WERI-Rb-1 (cell line): ENCODE results near the gene ANGEL2.

Source experiments
- DNase-seq: peaks from one replicate; pipeline ENCODE4 v3.0.0-alpha.2; 2020
- H3K27ac ChIP-seq: fragments of 250-450 bp; sonication (Bioruptor Pico); 2 replicates; pipeline ENCODE4 v1.5.1; 2020; ENCODE audit warnings: mild to moderate bottlenecking, moderate library complexity
- H3K27me3 ChIP-seq: fragments of 250-450 bp; sonication (Bioruptor Pico); 2 replicates; pipeline ENCODE4 v1.5.1; 2021; ENCODE audit warnings: mild to moderate bottlenecking, low read depth, moderate library complexity; ENCODE audit not compliant: insufficient read depth, severe bottlenecking
- H3K36me3 ChIP-seq: fragments of 250-450 bp; sonication (Bioruptor Pico); 2 replicates; pipeline ENCODE4 v1.5.1; 2020; ENCODE audit warnings: mild to moderate bottlenecking, moderate library complexity
- H3K4me3 ChIP-seq: 2 replicates; pipeline ENCODE4 v1.5.1; 2011; ENCODE audit warnings: low read depth, mild to moderate bottlenecking, control low read depth, low read length
- H3K9me3 ChIP-seq: fragments of 250-450 bp; sonication (Bioruptor Pico); 2 replicates; pipeline ENCODE4 v1.5.1; 2021; ENCODE audit warnings: mild to moderate bottlenecking, moderate library complexity; ENCODE audit not compliant: severe bottlenecking
- TF ChIP-seq, protein P1 (sequence below): IDR thresholded peaks from 2 replicates; pipeline ENCODE4 v1.5.1; 2011; ENCODE audit warnings: low read depth, mild to moderate bottlenecking, control low read depth, inconsistent platforms, low read length

The ANGEL2 gene

DNA sequence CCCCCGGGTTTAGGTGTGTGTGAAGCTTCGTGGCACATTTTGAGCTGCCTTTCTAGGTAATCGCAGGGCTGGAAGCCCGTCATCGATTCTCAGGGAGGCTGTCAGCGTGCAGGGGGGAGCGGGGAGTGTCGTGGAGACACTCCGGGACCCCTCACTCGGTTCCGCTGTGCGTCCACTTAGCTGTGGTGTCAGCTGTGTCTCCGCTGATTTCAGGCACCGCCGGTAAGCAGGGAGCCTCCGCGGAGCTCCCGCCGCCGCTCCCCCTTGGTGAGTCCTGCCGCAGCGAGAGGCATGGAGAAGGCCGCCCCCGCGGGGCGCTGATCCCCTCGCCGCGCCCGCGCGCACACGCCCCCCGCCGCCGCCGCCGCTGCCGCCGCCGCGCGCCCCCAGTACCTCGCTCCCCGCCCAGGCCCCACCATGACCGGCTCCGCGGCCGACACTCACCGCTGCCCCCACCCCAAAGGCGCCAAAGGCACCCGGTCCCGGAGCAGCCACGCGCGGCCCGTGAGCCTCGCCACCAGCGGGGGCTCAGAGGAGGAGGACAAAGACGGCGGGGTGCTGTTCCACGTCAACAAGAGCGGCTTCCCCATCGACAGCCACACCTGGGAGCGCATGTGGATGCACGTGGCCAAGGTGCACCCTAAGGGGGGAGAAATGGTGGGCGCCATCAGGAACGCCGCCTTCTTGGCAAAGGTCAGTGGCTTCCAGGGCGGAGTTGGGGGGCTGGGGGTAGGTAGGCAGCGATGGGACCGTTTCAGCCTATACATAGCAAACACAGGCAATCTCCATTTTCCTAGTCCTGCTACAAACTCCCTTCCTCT lies 64.3 kb downstream of the ANGEL2 start:
- H3K27ac ChIP-seq: no peak overlapping the region
- H3K27me3 ChIP-seq: no peaks in the 10 kb centered on the region
- peak; percentile 31 for DNase-seq
- H3K36me3 ChIP-seq: peaks cover 24% of the 10 kb centered on the region
- TF ChIP-seq, protein P1, sequence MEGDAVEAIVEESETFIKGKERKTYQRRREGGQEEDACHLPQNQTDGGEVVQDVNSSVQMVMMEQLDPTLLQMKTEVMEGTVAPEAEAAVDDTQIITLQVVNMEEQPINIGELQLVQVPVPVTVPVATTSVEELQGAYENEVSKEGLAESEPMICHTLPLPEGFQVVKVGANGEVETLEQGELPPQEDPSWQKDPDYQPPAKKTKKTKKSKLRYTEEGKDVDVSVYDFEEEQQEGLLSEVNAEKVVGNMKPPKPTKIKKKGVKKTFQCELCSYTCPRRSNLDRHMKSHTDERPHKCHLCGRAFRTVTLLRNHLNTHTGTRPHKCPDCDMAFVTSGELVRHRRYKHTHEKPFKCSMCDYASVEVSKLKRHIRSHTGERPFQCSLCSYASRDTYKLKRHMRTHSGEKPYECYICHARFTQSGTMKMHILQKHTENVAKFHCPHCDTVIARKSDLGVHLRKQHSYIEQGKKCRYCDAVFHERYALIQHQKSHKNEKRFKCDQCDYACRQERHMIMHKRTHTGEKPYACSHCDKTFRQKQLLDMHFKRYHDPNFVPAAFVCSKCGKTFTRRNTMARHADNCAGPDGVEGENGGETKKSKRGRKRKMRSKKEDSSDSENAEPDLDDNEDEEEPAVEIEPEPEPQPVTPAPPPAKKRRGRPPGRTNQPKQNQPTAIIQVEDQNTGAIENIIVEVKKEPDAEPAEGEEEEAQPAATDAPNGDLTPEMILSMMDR: no peak
- H3K4me3 ChIP-seq: peak overlapping the region; percentile 87
- no peaks in the 10 kb centered on the region for H3K9me3 ChIP-seq

DNA sequence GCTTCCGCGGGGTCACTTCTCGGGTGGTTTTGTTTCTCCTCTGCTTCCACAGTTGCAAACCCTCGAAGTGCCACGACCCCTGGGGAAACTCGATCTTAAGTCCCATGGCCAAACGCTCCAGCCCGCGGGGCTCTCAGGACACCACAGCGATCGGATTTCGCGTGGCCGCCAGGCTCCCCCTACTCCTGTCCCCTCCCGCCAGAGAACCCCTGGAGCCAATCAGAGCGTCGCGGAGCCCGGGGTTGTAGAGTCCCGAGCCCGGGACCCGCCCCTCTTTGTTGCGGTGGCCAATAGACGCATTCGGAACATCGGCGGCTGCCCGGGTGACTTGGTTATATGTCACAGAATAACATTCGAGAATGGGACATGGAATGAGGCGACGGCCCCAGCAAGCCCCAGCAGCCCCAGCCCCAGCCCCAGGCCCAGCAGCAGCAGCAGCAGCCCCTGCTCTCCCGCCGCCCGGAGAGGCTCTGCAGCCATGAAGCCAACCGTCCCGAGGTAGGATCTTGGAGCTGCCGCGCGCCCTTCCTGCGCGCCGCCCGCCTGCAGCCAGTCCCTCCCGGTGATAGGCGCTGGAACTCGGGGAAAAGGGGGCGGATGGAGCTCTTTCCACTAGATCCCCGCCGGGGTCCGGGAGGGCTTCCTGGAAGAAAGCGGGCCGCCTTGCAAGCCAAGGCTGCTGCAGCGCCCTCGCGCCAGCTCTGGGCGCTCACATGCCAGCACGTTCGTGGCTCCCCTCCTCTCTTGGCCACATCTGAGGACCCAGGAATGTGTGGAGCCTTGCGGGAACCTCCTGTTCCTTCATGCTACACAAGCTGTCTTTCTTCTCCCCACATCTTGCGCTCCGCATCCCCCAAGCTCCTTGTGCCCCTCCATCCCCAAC lies 65.2 kb downstream of the ANGEL2 start, which contains the start of gene VASH2:
Gene VASH2 (plus strand): TSS at position 299 of the 883 bp plus-strand sequence. CDS start 1,002 bp downstream, outside the sequence.
- Histone ChIP-seq H3K36me3 (peaks cover 17% of the 10 kb centered on the region), H3K4me3 (peak within 1 kb of the TSS; percentile 87), H3K27ac (peak within 1 kb of the TSS; percentile 61), H3K9me3 (no peaks in the 10 kb centered on the region), H3K27me3 (no peaks in the 10 kb centered on the region)
- TF ChIP-seq, protein P1: peak; percentile 28; the same call in 1 of the 2 replicates
- peak; percentile 96 for DNase-seq

DNA sequence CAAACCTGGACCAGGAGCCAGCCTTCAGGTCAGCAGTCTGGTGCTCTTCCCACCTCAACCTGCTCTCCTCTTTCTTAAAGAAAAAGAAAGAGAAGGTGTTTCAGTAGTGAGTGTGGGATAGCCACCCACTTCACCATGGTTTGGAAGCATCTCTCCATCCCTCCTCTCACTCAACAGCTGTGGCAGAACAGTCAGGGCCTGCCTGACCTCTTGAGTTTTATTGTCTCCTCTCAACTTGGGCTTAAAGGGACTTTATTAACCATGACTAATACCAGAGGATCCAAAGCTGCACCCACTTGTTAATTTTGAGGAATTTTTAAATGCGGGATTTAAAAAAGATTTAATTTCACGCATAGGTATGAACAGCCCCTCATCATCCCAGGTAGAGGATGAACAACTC lies 65.9 kb downstream of the ANGEL2 start:
- DNase-seq: no peak

DNA sequence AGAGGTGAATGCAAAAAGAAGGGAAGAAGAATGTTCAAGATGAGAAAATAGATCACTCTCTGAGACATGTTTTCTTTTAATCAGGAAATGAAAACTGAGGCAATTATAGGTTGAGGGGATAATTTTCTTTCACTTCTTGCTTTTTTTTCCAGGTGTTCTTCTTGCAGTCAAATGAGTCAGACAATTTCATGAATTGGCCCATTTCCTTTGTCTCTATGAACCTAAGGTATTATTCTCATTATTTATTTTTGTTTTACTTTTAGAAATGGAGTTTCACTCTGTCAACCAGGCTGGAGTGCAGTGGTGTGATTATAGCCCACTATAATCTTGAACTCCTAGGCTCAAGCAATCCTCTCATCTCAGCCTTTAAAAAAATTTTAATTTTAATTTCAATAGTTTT lies 68.8 kb downstream of the ANGEL2 start:
- TF ChIP-seq, protein P1: no peak
- Histone ChIP-seq H3K9me3 (peaks cover 3% of the 10 kb centered on the region), H3K36me3 (no peaks in the 10 kb centered on the region), H3K27ac (no peak overlapping the region), H3K27me3 (no peaks in the 10 kb centered on the region), H3K4me3 (no peak overlapping the region)
- DNase-seq: no peak

More for the DNA sequence above, 65.9 kb downstream of the ANGEL2 start:
- Histone ChIP-seq H3K9me3 (no peaks in the 10 kb centered on the region), H3K27ac (peak overlapping the region; percentile 34), H3K36me3 (peaks cover 17% of the 10 kb centered on the region), H3K4me3 (peak overlapping the region; percentile 87), H3K27me3 (no peaks in the 10 kb centered on the region)
- TF ChIP-seq, protein P1: no peak

DNA sequence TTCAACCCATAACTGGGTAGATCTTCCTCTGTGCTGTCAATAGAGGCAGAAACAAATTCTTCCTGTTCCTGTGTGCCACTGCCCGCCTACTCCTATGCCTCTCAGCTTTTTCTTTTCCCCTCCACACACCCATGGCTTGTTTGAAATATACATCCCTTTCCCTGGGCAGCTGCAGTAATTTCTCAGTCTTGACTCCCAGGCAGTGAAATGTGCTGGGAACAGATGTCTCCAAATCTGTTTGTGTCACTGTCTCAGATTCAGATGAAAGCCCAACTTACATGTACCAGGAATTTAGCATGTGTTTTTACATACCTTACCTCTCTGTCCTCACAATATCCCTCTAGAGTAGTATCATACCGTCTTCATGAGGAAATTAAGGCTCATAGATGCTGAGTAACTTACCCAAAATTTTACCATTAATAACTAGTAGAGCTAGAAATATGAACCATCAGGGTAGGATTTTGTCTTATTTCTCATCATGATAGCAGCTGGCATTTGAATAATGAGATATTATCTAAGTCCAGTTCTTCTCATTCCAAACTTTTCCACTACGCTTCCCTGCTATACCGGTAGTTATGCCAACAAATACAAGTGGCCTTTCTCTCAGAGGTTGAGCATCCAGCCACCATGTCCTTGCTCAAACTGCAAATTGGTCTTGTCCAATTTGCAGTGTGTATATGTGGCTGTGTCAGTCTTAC lies 70.1 kb downstream of the ANGEL2 start:
- DNase-seq: no peak
- no peak overlapping the region for H3K27ac ChIP-seq
- H3K36me3 ChIP-seq: no peaks in the 10 kb centered on the region
- no peaks in the 10 kb centered on the region for H3K27me3 ChIP-seq
- H3K9me3 ChIP-seq: peaks cover 6% of the 10 kb centered on the region
- no peak overlapping the region for H3K4me3 ChIP-seq
- TF ChIP-seq, protein P1: no peak
